ENCODE data around the gene NCOA7. TPM values are rescaled to one million over a fixed set of nuclear protein-coding genes. Genes with fewer than 3 reads are reported as not detected.

NCOA7 gene
- total and polyA plus RNA-seq, 12 donors, result 24.5 to 180 (median 70.8) TPM

GRCh38 chr6:125924697-125925358, 134.1 kb downstream of the NCOA7 start:
- intact Hi-C loops (cut with DNase I), result no loop called here
- TF ChIP-seq CTCF (IDR thresholded peaks at IDR 0.05), result no peak
- no peak for TF ChIP-seq POLR2A (IDR thresholded peaks at IDR 0.05)

GRCh38 chr6:125926711-125927110, 136.0 kb downstream of the NCOA7 start:
- DNase-seq, result no peak
- intact Hi-C loops (cut with DNase I), result no loop called here
- no peaks in the 10 kb centered on the region for H3K27me3 ChIP-seq
- no peak for TF ChIP-seq CTCF (IDR thresholded peaks at IDR 0.05)
- TF ChIP-seq POLR2A (IDR thresholded peaks at IDR 0.05), result no peak
- peaks cover 4 to 38% of the 10 kb centered on the region in 2 donors for H3K4me1 ChIP-seq (replicated peaks in 1 of 2)
- H3K27ac ChIP-seq, result no peak overlapping the region
- H3K9me3 ChIP-seq (replicated peaks in 1 of 3), result no peaks in the 10 kb centered on the region
- peaks cover 0 to 76% of the 10 kb centered on the region in 2 donors for H3K36me3 ChIP-seq (replicated peaks in 1 of 2)
- 89 to 98% (median 93%) methylated on average over 3 of the region's 3 CpGs for WGBS, 4 donors
- no peak overlapping the region for H3K4me3 ChIP-seq

More at GRCh38 chr6:125924697-125925358, 134.1 kb downstream of the NCOA7 start:
- H3K27ac ChIP-seq, result peak overlapping the region in 4 of 5 donors; percentile 11 to 61 (median 31)
- peaks cover 4 to 38% of the 10 kb centered on the region in 2 donors for H3K4me1 ChIP-seq (replicated peaks in 1 of 2)
- no peaks in the 10 kb centered on the region for H3K9me3 ChIP-seq (replicated peaks in 1 of 3)
- peaks cover 0 to 78% of the 10 kb centered on the region in 2 donors for H3K36me3 ChIP-seq (replicated peaks in 1 of 2)
- 94 to 100% (median 95%) methylated on average over 2 of the region's 2 CpGs for WGBS, 4 donors
- H3K27me3 ChIP-seq, result no peaks in the 10 kb centered on the region
- H3K4me3 ChIP-seq, result no peak overlapping the region
- DNase-seq, result no peak

- Histone ChIP-seq H3K4me1 (replicated peaks in 1 of 2) (peaks cover 4 to 37% of the 10 kb centered on the region in 2 donors), H3K9me3 (replicated peaks in 1 of 3) (no peaks in the 10 kb centered on the region), H3K36me3 (replicated peaks in 1 of 2) (peaks cover 0 to 65% of the 10 kb centered on the region in 2 donors), H3K4me3 (no peak overlapping the region), H3K27ac (peak overlapping the region in 1 of 5 donors; percentile 56), H3K27me3 (no peaks in the 10 kb centered on the region)
- WGBS, 4 donors, result 45 to 67% (median 57%) methylated on average over 7 of the region's 7 CpGs
- TF ChIP-seq CTCF (IDR thresholded peaks at IDR 0.05), result no peak
- peak in 2 of 7 donors; percentile 20 to 32 for DNase-seq
- intact Hi-C loops (cut with DNase I), result no loop called here
Observed at GRCh38 chr6:125927761-125928160, 137.0 kb downstream of the NCOA7 start.

- WGBS, 4 donors, result 93 to 95% (median 95%) methylated on average over 3 of the region's 3 CpGs
Observed at GRCh38 chr6:125930765-125931418, 140.1 kb downstream of the NCOA7 start.

More at GRCh38 chr6:125930765-125931418, 140.1 kb downstream of the NCOA7 start:
- no peak for DNase-seq
- Histone ChIP-seq H3K27me3 (no peaks in the 10 kb centered on the region), H3K9me3 (replicated peaks in 1 of 3) (no peaks in the 10 kb centered on the region), H3K4me3 (no peak overlapping the region), H3K27ac (no peak overlapping the region), H3K36me3 (replicated peaks in 1 of 2) (peaks cover 0 to 38% of the 10 kb centered on the region in 2 donors), H3K4me1 (replicated peaks in 1 of 2) (peaks cover 0 to 14% of the 10 kb centered on the region in 2 donors)
- intact Hi-C loops (cut with DNase I), result no loop called here
- TF ChIP-seq POLR2A (IDR thresholded peaks at IDR 0.05) (no peak), CTCF (IDR thresholded peaks at IDR 0.05) (no peak)

Data from adrenal gland (tissue), 12 donors.